HEK293 (cell line): ENCODE data around the gene HCFC1.

Experiments
- FEZF1 ChIP-seq: fragments of 450-650 bp; formaldehyde crosslinking; IDR thresholded peaks from 2 replicates; pipeline ENCODE4 v1.5.1; 2016; ENCODE audit warnings: missing biosample characterization, missing genetic modification characterization
- HIC1 ChIP-seq: fragments of 450-650 bp; formaldehyde crosslinking; IDR thresholded peaks from 2 replicates; pipeline ENCODE4 v1.5.1; 2016; ENCODE audit warnings: missing biosample characterization, missing genetic modification characterization
- OSR2 ChIP-seq: fragments of 450-650 bp; formaldehyde crosslinking; IDR thresholded peaks from 2 replicates; pipeline ENCODE4 v1.5.1; 2016; ENCODE audit warnings: missing biosample characterization, missing genetic modification characterization
- SCRT1 ChIP-seq: fragments of 450-650 bp; formaldehyde crosslinking; IDR thresholded peaks from 2 replicates; pipeline ENCODE4 v1.5.1; 2016; ENCODE audit warnings: missing biosample characterization, missing genetic modification characterization, borderline replicate concordance
- SETDB1 ChIP-seq: IDR thresholded peaks from one replicate; pipeline ENCODE4 v1.6.1; 2017; ENCODE audit warnings: mild to moderate bottlenecking, low read length, moderate library complexity, mixed read lengths; ENCODE audit not compliant: insufficient read length
- TRIM28 ChIP-seq: IDR thresholded peaks from 2 replicates; pipeline ENCODE4 v1.6.1; 2011; ENCODE audit warnings: low read length, control low read depth, borderline replicate concordance
- ZBTB1 ChIP-seq: fragments of 450-650 bp; formaldehyde crosslinking; IDR thresholded peaks from 2 replicates; pipeline ENCODE4 v1.5.1; 2016; ENCODE audit warnings: missing biosample characterization, missing genetic modification characterization
- ZBTB11 ChIP-seq: fragments of 450-650 bp; formaldehyde crosslinking; conservative IDR thresholded peaks from 2 replicates; pipeline ENCODE4 v1.5.1; 2016; ENCODE audit warnings: low read depth, missing biosample characterization, missing genetic modification characterization
- ZBTB17 ChIP-seq: fragments of 450-650 bp; formaldehyde crosslinking; IDR thresholded peaks from 2 replicates; pipeline ENCODE4 v1.5.1; 2016; ENCODE audit warnings: missing biosample characterization, missing genetic modification characterization
- ZBTB21 ChIP-seq: fragments of 450-650 bp; formaldehyde crosslinking; IDR thresholded peaks from 2 replicates; pipeline ENCODE4 v1.5.1; 2017; ENCODE audit warnings: missing biosample characterization, missing genetic modification characterization
- ZFP37 ChIP-seq: fragments of 450-650 bp; formaldehyde crosslinking; IDR thresholded peaks from 2 replicates; pipeline ENCODE4 v1.5.1; 2016; ENCODE audit warnings: missing biosample characterization, missing genetic modification characterization
- ZNF138 ChIP-seq: fragments of 450-650 bp; formaldehyde crosslinking; IDR thresholded peaks from 2 replicates; pipeline ENCODE4 v1.5.1; 2016; ENCODE audit warnings: missing biosample characterization, missing genetic modification characterization, borderline replicate concordance
- ZNF16 ChIP-seq: fragments of 450-650 bp; formaldehyde crosslinking; IDR thresholded peaks from 2 replicates; pipeline ENCODE4 v1.5.1; 2016; ENCODE audit warnings: low read depth, missing biosample characterization, missing genetic modification characterization
- ZNF174 ChIP-seq: fragments of 450-650 bp; formaldehyde crosslinking; IDR thresholded peaks from 2 replicates; pipeline ENCODE4 v1.5.0; 2017; ENCODE audit warnings: missing biosample characterization, mild to moderate bottlenecking, missing genetic modification characterization
- ZNF19 ChIP-seq: fragments of 450-650 bp; formaldehyde crosslinking; IDR thresholded peaks from 2 replicates; pipeline ENCODE4; 2016; ENCODE audit warnings: missing biosample characterization, missing genetic modification characterization, low read depth
- ZNF292 ChIP-seq: fragments of 450-650 bp; formaldehyde crosslinking; IDR thresholded peaks from 2 replicates; pipeline ENCODE4 v1.5.1; 2016; ENCODE audit warnings: low read depth, missing biosample characterization, missing genetic modification characterization, borderline replicate concordance
- ZNF350 ChIP-seq: fragments of 450-650 bp; formaldehyde crosslinking; IDR thresholded peaks from 2 replicates; pipeline ENCODE4 v1.5.0; 2017; ENCODE audit warnings: missing biosample characterization, mild to moderate bottlenecking, missing genetic modification characterization
- ZNF404 ChIP-seq: fragments of 450-650 bp; formaldehyde crosslinking; IDR thresholded peaks from 2 replicates; pipeline ENCODE4 v1.5.1; 2017; ENCODE audit warnings: missing biosample characterization, missing genetic modification characterization
- ZNF423 ChIP-seq: fragments of 450-650 bp; formaldehyde crosslinking; IDR thresholded peaks from 2 replicates; pipeline ENCODE4 v1.5.1; 2016; ENCODE audit warnings: missing biosample characterization, missing genetic modification characterization
- ZNF449 ChIP-seq: fragments of 450-650 bp; formaldehyde crosslinking; IDR thresholded peaks from 2 replicates; pipeline ENCODE4 v1.5.1; 2017; ENCODE audit warnings: missing biosample characterization, mild to moderate bottlenecking, missing genetic modification characterization, moderate library complexity
- ZNF473 ChIP-seq: fragments of 450-650 bp; formaldehyde crosslinking; IDR thresholded peaks from 2 replicates; pipeline ENCODE4 v1.5.1; 2017; ENCODE audit warnings: missing biosample characterization, missing genetic modification characterization
- ZNF48 ChIP-seq: fragments of 450-650 bp; formaldehyde crosslinking; IDR thresholded peaks from 2 replicates; pipeline ENCODE4 v1.5.1; 2016; ENCODE audit warnings: missing biosample characterization, missing genetic modification characterization
- ZNF510 ChIP-seq: fragments of 450-650 bp; formaldehyde crosslinking; IDR thresholded peaks from 2 replicates; pipeline ENCODE4 v1.5.1; 2018; ENCODE audit warnings: mild to moderate bottlenecking, missing genetic modification characterization, missing biosample characterization; ENCODE audit not compliant: insufficient replicate concordance
- ZNF514 ChIP-seq: fragments of 450-650 bp; formaldehyde crosslinking; IDR thresholded peaks from 2 replicates; pipeline ENCODE4 v1.5.1; 2016; ENCODE audit warnings: missing biosample characterization, missing genetic modification characterization
- ZNF558 ChIP-seq: fragments of 450-650 bp; formaldehyde crosslinking; IDR thresholded peaks from 2 replicates; pipeline ENCODE4 v1.5.1; 2016; ENCODE audit warnings: missing biosample characterization, missing genetic modification characterization
- ZNF658 ChIP-seq: fragments of 450-650 bp; formaldehyde crosslinking; IDR thresholded peaks from 2 replicates; pipeline ENCODE4; 2016; ENCODE audit warnings: missing biosample characterization, missing genetic modification characterization
- ZSCAN16 ChIP-seq: fragments of 450-650 bp; formaldehyde crosslinking; IDR thresholded peaks from 2 replicates; pipeline ENCODE4 v1.5.1; 2016; ENCODE audit warnings: missing biosample characterization, missing genetic modification characterization
- TF ChIP-seq, protein P1 (sequence below): fragments of 450-650 bp; formaldehyde crosslinking; optimal IDR thresholded peaks from 2 replicates; pipeline ENCODE3; 2016; ENCODE audit warnings: missing biosample characterization, mild to moderate bottlenecking, missing genetic modification characterization
- TF ChIP-seq, protein P2 (sequence below): fragments of 450-650 bp; formaldehyde crosslinking; IDR thresholded peaks from 2 replicates; pipeline ENCODE4 v1.5.1; 2016; ENCODE audit warnings: missing biosample characterization, missing genetic modification characterization
- TF ChIP-seq, protein P3 (sequence below): sonication (generic); formaldehyde crosslinking; IDR thresholded peaks from 2 replicates; pipeline ENCODE4 v1.8.1; 2022; ENCODE audit warnings: mild to moderate bottlenecking, moderate library complexity, missing genetic modification reagents

The HCFC1 gene

GRCh38 chrX:153953342-153953830, 18.2 kb downstream of the HCFC1 start (continued):
- TF ChIP-seq HIC1 (tag by site-specific recombination) (no peak), ZFP37 (tag by site-specific recombination) (0 out of 2 replicates have a peak, but pooled peaks have one; percentile 40), ZNF138 (tag by site-specific recombination) (no peak), ZBTB11 (tag by site-specific recombination) (no peak), ZNF292 (tag by site-specific recombination) (no peak), ZBTB17 (tag by site-specific recombination) (0 out of 2 replicates have a peak, but pooled peaks have one; percentile 36), ZNF16 (tag by site-specific recombination) (no peak), ZNF423 (tag by site-specific recombination) (no peak), ZNF350 (no peak), OSR2 (no peak), ZNF449 (tag by site-specific recombination) (no peak), ZNF558 (tag by site-specific recombination) (no peak), SETDB1 (no peak), ZNF404 (tag by site-specific recombination) (no peak), ZNF510 (tag by site-specific recombination) (no peak), FEZF1 (tag by site-specific recombination) (no peak), ZNF658 (no peak), ZBTB1 (no peak), ZNF48 (no peak), ZSCAN16 (tag by site-specific recombination) (no peak), SCRT1 (peak; percentile 96), ZNF19 (tag by site-specific recombination) (no peak), ZNF174 (no peak), ZNF514 (tag by site-specific recombination) (no peak), TRIM28 (no peak), ZNF473 (tag by site-specific recombination) (no peak), ZBTB21 (no peak; the same call in 1 of the 2 replicates)
- TF ChIP-seq, protein P1, sequence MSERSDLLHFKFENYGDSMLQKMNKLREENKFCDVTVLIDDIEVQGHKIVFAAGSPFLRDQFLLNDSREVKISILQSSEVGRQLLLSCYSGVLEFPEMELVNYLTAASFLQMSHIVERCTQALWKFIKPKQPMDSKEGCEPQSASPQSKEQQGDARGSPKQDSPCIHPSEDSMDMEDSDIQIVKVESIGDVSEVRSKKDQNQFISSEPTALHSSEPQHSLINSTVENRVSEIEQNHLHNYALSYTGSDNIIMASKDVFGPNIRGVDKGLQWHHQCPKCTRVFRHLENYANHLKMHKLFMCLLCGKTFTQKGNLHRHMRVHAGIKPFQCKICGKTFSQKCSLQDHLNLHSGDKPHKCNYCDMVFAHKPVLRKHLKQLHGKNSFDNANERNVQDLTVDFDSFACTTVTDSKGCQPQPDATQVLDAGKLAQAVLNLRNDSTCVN (tag by site-specific recombination): peak; percentile 18
- TF ChIP-seq, protein P2, sequence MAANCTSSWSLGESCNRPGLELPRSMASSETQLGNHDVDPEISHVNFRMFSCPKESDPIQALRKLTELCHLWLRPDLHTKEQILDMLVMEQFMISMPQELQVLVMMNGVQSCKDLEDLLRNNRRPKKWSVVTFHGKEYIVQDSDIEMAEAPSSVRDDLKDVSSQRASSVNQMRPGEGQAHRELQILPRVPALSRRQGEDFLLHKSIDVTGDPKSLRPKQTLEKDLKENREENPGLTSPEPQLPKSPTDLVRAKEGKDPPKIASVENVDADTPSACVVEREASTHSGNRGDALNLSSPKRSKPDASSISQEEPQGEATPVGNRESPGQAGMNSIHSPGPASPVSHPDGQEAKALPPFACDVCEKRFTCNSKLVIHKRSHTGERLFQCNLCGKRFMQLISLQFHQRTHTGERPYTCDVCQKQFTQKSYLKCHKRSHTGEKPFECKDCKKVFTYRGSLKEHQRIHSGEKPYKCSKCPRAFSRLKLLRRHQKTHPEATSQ: no peak
- TF ChIP-seq, protein P3, sequence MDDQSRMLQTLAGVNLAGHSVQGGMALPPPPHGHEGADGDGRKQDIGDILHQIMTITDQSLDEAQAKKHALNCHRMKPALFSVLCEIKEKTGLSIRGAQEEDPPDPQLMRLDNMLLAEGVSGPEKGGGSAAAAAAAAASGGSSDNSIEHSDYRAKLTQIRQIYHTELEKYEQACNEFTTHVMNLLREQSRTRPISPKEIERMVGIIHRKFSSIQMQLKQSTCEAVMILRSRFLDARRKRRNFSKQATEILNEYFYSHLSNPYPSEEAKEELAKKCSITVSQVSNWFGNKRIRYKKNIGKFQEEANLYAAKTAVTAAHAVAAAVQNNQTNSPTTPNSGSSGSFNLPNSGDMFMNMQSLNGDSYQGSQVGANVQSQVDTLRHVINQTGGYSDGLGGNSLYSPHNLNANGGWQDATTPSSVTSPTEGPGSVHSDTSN (CRISPR knock-in tag): 0 out of 2 replicates have a peak, but pooled peaks have one; percentile 64
